Breast epithelium (tissue), 4 donors: Measurements from ENCODE around the gene KRTAP10-8. TPM values are rescaled to one million over a fixed set of nuclear protein-coding genes. Genes with fewer than 3 reads are reported as not detected.

Experiments
- DNase-seq, 2 donors: peaks; one replicate each; pipeline ENCODE4 v3.0.0-alpha.2; 2019; ENCODE audit warnings: low spot score in 2 of 2
- H3K27ac ChIP-seq, 2 donors: fragments of 200-600 bp; sonication (generic) in 1 of 2; one replicate each; pipeline ENCODE4 v1.5.1; 2016 to 2019; ENCODE audit warnings: mild to moderate bottlenecking in 1 of 2
- H3K27me3 ChIP-seq, 2 donors: fragments of 200-600 bp; sonication (generic) in 1 of 2; one replicate each; pipeline versions ENCODE4 v1.5.1 to v1.6.0; 2017 to 2019; ENCODE audit warnings: control low read depth in 1 of 2, mild to moderate bottlenecking in 1 of 2
- H3K36me3 ChIP-seq: fragments of 200-600 bp; one replicate; pipeline ENCODE4 v1.5.1; 2019
- H3K4me1 ChIP-seq, 2 donors: fragments of 200-600 bp; sonication (generic); one replicate each; pipeline ENCODE4 v1.5.1; 2016 to 2019; ENCODE audit warnings: control low read depth in 1 of 2
- H3K4me3 ChIP-seq, 3 donors: fragments of 200-600 bp; sonication (generic); 1 replicate in 2 of 3; 2 replicates in 1 of 3; pipeline ENCODE4 v1.5.1; 2016 to 2019; ENCODE audit warnings: mild to moderate bottlenecking in 3 of 3, moderate library complexity in 2 of 3
- H3K9me3 ChIP-seq, 2 donors: fragments of 200-600 bp; sonication (generic) in 1 of 2; one replicate each; pipeline ENCODE4 v1.5.1; 2016 to 2019; ENCODE audit warnings: control low read depth in 1 of 2
- POLR2A ChIP-seq: fragments of 450-650 bp; IDR thresholded peaks from one replicate; pipeline ENCODE4 v1.6.1; 2016; ENCODE audit warnings: antibody characterized with exemption, mild to moderate bottlenecking, moderate library complexity
- POLR2AphosphoS5 ChIP-seq, 3 donors: sonication (generic); formaldehyde crosslinking; IDR thresholded peaks; one replicate each; pipeline ENCODE4 v1.6.1; 2017; ENCODE audit warnings: antibody characterized with exemption in 3 of 3
- intact Hi-C: fragments of 100-400 bp; cut with DNase I; formaldehyde crosslinking; loops from one replicate; pipeline ENCODE4 v1.15.1; 2023; ENCODE audit warnings: low total_unique reads
- total RNA-seq, 3 donors: library from RNA; depleted of rRNA; stranded (reverse); fragments of >200 nt; gene quantifications; one replicate each; pipeline ENCODE4 v1.1.0, GENCODE V29; 2016
- TF ChIP-seq, protein P1 (sequence below), 3 donors: fragments of 450-650 bp; IDR thresholded peaks; one replicate each; pipeline ENCODE4 v1.5.1; 2016 to 2017; ENCODE audit warnings: antibody characterized with exemption in 3 of 3, mild to moderate bottlenecking in 3 of 3, moderate library complexity in 3 of 3

KRTAP10-8 gene
- total RNA-seq, 3 donors from 2014 or later = not detected

DNA sequence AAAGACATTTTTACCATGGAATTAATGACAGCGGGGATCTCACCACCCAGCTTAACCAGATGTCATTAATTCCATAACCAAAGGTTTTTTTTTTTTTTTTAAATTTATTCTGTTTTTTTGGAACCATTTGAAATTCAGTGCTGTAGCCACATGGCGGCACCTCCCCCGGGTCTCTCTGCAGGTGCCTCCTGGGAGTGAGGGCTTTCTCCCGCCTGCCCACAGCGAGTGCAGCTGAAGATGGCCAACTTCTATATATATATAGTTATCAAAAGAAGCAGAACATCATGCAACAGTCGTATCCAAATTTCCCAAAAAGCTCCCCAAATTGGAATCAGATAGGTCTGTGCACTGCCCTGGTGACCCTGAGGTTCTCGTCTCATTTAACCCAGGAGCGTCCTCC lies 3.6 kb downstream of the KRTAP10-8 start:
- TF ChIP-seq, protein P1, sequence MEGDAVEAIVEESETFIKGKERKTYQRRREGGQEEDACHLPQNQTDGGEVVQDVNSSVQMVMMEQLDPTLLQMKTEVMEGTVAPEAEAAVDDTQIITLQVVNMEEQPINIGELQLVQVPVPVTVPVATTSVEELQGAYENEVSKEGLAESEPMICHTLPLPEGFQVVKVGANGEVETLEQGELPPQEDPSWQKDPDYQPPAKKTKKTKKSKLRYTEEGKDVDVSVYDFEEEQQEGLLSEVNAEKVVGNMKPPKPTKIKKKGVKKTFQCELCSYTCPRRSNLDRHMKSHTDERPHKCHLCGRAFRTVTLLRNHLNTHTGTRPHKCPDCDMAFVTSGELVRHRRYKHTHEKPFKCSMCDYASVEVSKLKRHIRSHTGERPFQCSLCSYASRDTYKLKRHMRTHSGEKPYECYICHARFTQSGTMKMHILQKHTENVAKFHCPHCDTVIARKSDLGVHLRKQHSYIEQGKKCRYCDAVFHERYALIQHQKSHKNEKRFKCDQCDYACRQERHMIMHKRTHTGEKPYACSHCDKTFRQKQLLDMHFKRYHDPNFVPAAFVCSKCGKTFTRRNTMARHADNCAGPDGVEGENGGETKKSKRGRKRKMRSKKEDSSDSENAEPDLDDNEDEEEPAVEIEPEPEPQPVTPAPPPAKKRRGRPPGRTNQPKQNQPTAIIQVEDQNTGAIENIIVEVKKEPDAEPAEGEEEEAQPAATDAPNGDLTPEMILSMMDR (IDR thresholded peaks at IDR 0.05) = no peak
- no peak for TF ChIP-seq POLR2A
- no peak for TF ChIP-seq POLR2AphosphoS5 (IDR thresholded peaks at IDR 0.05)
- Histone ChIP-seq H3K36me3 (no peaks in the 10 kb centered on the region), H3K9me3 (peaks cover 18 to 28% of the 10 kb centered on the region in 2 donors), H3K27ac (no peak overlapping the region), H3K4me1 (no peaks in the 10 kb centered on the region), H3K4me3 (no peak overlapping the region), H3K27me3 (peaks cover 0 to 36% of the 10 kb centered on the region in 2 donors)
- intact Hi-C loops = no loop called here
- DNase-seq = no peak

DNA sequence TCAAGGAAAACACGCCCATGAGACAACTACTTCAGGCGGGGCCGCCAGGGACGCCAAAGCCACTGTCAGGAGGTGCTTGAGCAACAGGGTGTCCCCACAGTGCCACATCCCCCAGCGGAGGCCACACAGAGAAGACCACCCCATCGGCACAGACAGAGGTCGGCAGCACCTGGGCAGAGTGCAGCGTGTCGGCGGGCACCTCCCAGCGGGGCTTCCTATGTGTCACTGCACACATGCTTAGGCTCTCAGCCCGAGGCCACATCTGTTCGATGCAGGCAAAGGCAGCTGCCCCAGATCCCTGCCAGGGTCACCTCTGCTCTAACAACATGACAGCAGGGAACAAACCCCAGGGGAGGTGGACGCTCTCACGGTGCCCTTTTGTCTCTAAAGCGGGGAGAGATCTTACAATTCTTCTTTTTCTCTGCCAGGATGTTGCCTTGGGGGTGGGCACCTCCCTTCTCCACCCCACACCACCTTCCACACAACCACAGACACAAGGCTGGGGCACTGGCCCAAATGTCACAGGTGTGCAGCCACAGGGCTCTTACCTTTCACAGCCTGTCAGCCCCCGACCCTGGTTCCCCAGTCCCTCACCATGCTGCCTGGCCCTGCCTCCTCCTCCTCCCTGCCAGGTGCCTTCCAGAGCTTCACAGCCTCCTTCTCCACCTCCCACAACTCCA lies 4.2 kb downstream of the KRTAP10-8 start:
- no peak for DNase-seq
- TF ChIP-seq POLR2AphosphoS5 (IDR thresholded peaks at IDR 0.05) = no peak
- TF ChIP-seq, protein P1 (IDR thresholded peaks at IDR 0.05) = no peak
- TF ChIP-seq POLR2A = no peak
- Histone ChIP-seq H3K27me3 (peaks cover 0 to 36% of the 10 kb centered on the region in 2 donors), H3K9me3 (peaks cover 12 to 22% of the 10 kb centered on the region in 2 donors), H3K4me1 (no peaks in the 10 kb centered on the region), H3K4me3 (no peak overlapping the region), H3K36me3 (no peaks in the 10 kb centered on the region), H3K27ac (no peak overlapping the region)
- intact Hi-C loops = no loop called here

DNA sequence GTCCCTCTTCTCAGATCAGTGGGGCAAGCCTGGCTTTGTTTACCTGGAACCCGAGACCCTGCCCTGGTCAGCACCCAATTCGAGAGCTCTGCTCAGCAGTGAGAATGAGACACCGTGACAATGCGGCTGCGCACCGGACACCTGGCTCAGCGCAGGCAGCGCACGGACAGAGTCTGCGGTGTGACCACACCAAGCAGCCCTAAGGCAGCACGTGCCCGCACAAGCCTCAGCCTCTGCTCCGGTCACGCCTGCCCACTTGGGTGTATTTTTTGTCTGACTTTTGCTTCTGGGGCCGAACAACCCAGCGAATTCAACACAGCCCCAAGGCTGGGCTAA lies 4.7 kb downstream of the KRTAP10-8 start:
- TF ChIP-seq POLR2AphosphoS5 (IDR thresholded peaks at IDR 0.05) (no peak), POLR2A (no peak)
- TF ChIP-seq, protein P1 (IDR thresholded peaks at IDR 0.05) = no peak
- no peak overlapping the region for H3K4me3 ChIP-seq
- H3K4me1 ChIP-seq = no peaks in the 10 kb centered on the region
- intact Hi-C loops = no loop called here
- H3K36me3 ChIP-seq = no peaks in the 10 kb centered on the region
- H3K27ac ChIP-seq = no peak overlapping the region
- peaks cover 0 to 36% of the 10 kb centered on the region in 2 donors for H3K27me3 ChIP-seq
- no peak for DNase-seq
- peaks cover 9 to 18% of the 10 kb centered on the region in 2 donors for H3K9me3 ChIP-seq

DNA sequence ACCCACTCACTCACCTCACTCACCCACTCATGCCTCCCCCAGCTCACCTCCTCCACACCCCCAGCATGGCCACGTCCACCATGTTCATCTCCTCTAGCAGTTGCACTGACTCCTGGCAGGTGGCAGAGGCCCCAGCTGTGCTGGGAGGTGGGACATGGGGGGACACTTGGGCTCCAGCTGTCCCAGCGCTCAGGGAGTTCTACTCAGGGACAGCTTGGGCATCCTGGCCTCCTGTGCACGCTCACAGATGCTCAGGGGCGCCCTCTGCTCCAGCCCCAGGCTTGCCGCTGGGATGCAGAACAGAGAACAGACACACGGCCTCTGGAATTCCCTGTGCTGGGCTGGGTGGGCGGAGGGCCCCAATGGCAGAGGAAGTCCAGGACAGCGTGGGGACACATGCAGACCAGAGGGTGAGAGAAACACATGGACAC lies 5.2 kb downstream of the KRTAP10-8 start:
- intact Hi-C loops = no loop called here
- Histone ChIP-seq H3K4me3 (no peak overlapping the region), H3K36me3 (no peaks in the 10 kb centered on the region), H3K9me3 (peaks cover 3 to 12% of the 10 kb centered on the region in 2 donors), H3K27me3 (peaks cover 0 to 36% of the 10 kb centered on the region in 2 donors), H3K27ac (no peak overlapping the region), H3K4me1 (no peaks in the 10 kb centered on the region)
- no peak for TF ChIP-seq POLR2A
- TF ChIP-seq, protein P1 (IDR thresholded peaks at IDR 0.05) = no peak
- DNase-seq = no peak

DNA sequence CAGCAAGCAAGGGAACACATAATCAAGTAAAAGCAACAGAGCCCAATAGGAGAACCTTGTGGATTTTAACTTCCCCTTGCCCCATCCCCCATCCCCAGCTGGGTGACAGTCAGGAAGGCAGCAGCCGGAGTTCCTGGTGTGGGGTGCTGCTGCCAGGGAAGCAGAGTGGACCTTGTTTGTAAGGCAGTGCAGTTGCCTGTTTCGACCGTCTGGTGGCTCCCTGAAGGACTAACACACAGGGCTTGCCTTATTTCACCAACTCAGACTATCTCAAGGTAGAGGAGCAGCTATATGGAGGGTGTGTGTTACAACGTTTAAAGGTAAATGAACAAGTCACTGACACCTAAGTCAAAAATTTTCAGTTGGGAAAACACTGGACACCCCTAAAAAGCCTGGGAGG lies 6.6 kb downstream of the KRTAP10-8 start:
- no peaks in the 10 kb centered on the region for H3K36me3 ChIP-seq
- H3K4me1 ChIP-seq = no peaks in the 10 kb centered on the region
- intact Hi-C loops = no loop called here
- no peak overlapping the region for H3K4me3 ChIP-seq
- H3K9me3 ChIP-seq = peaks cover 2 to 21% of the 10 kb centered on the region in 2 donors
- DNase-seq = no peak
- H3K27ac ChIP-seq = no peak overlapping the region
- H3K27me3 ChIP-seq = peaks cover 0 to 36% of the 10 kb centered on the region in 2 donors
- TF ChIP-seq POLR2AphosphoS5 (IDR thresholded peaks at IDR 0.05) (no peak), POLR2A (no peak)
